H1 (cell line): ENCODE measurements around the gene ASPN. TPM values are rescaled to one million over a fixed set of nuclear protein-coding genes. Genes with fewer than 3 reads are reported as not detected.

Experiments
- CHD7 ChIP-seq: fragments of 300-600 bp; sonication (generic); IDR thresholded peaks from 2 replicates; pipeline ENCODE4 v1.7.1; 2012; ENCODE audit warnings: low read length, moderate library complexity, mild to moderate bottlenecking, inconsistent platforms; ENCODE audit not compliant: insufficient replicate concordance
- CREB1 ChIP-seq: IDR thresholded peaks from 2 replicates; pipeline ENCODE4 v1.6.1; 2012; ENCODE audit warnings: inconsistent platforms
- KDM4A ChIP-seq: IDR thresholded peaks from one replicate; pipeline ENCODE4 v1.7.1; 2012; ENCODE audit warnings: low read depth, mild to moderate bottlenecking, moderate library complexity, low read length, inconsistent platforms; ENCODE audit not compliant: severe bottlenecking
- MAFK ChIP-seq: IDR thresholded peaks from 2 replicates; pipeline ENCODE4 v1.6.1; 2012; ENCODE audit warnings: low read depth, mild to moderate bottlenecking, improper control_type of control experiment, low read length
- NANOG ChIP-seq: IDR thresholded peaks from 2 replicates; pipeline ENCODE4 v1.6.1; 2011; ENCODE audit warnings: low read length, low read depth, mild to moderate bottlenecking, inconsistent platforms; ENCODE audit not compliant: insufficient read depth, poor library complexity, severe bottlenecking
- SUZ12 ChIP-seq: fragments of 200-600 bp; sonication (generic); IDR thresholded peaks from 2 replicates; pipeline ENCODE4 v1.6.1; 2012; ENCODE audit warnings: mild to moderate bottlenecking, inconsistent platforms, low read length, moderate library complexity, mixed read lengths
- TAF1 ChIP-seq: IDR thresholded peaks from 2 replicates; pipeline ENCODE4 v1.6.1; 2011; ENCODE audit warnings: mild to moderate bottlenecking, low read depth, low read length
- polyA plus RNA-seq, 7 experiments: library from polyadenylated mRNA; depleted of rRNA in 3 of 7; stranded (reverse) in 5 of 7; unstranded in 2 of 7; fragments of >200 nt in 5 of 7; fragments of 200-250 nt in 2 of 7; gene quantifications; 1 replicate in 5 of 7; 2 replicates in 1 of 7; 4 replicates in 1 of 7; pipeline versions ENCODE4 v1.2.1 to v1.2.3, GENCODE V29; 2011 to 2013; ENCODE audit warnings: missing spikeins in 2 of 7, mixed read lengths in 2 of 7
- total RNA-seq: library from RNA; stranded (reverse); fragmentation: NEBNext Ultra II Directional; extraction: Animal tissue kit (Norgen Biotek cat#: 25700); gene quantifications from 2 replicates; pipeline ENCODE4 v1.2.1, GENCODE V29; 2021

Gene ASPN
- total and polyA plus RNA-seq, 2 of the 8 experiments (the other 6 are each of a cell fraction or from before 2014, with no cell fraction given) = not detected

- TF ChIP-seq CHD7 (no peak), MAFK (no peak), TAF1 (no peak), NANOG (no peak), SUZ12 (no peak), CREB1 (no peak), KDM4A (no peak)
These were observed 75.8 kb downstream of the ASPN start (continued) for GRCh38 chr9:92406477-92406876.
